Astrocyte (in vitro differentiated cells and primary cell): ENCODE data around the gene GRK5.

Experiments
- EZH2 ChIP-seq: IDR thresholded peaks from 2 replicates; pipeline ENCODE4 v1.6.1; 2012; ENCODE audit warnings: mild to moderate bottlenecking, low read length, inconsistent platforms; ENCODE audit not compliant: insufficient read depth
- TF ChIP-seq, protein P1 (sequence below): IDR thresholded peaks from 2 replicates; pipeline ENCODE4 v1.5.1; 2011; ENCODE audit warnings: low read depth, mild to moderate bottlenecking, inconsistent platforms, low read length, moderate library complexity; ENCODE audit not compliant: insufficient read depth

DNA sequence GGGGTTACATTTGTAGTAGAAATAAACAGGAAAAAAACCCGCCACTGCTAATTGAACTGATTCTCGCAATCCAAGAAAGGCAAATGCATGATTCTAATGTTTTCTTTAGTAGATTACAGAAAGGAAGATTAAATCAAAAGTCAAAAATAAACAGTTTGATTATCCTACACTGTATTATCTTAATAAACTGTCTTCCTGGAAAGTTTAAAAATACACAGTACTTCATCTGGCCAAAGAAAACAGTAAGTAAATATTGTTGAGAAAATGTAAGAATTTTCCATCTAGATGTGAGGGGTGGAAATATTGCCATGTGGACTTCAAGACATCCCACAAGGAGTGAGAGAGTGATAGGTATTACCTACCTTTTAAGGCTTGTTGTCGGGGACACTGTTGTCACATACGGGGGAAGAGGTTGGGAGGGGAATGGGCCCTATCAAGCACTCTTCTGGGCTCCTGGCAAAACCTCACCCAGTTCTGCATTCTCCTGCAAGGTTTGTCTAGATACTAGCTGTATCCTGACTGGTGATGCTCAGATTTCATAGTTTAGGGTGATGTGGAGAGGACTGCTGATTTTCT is 17.8 kb downstream of the GRK5 start:
- TF ChIP-seq, protein P1, sequence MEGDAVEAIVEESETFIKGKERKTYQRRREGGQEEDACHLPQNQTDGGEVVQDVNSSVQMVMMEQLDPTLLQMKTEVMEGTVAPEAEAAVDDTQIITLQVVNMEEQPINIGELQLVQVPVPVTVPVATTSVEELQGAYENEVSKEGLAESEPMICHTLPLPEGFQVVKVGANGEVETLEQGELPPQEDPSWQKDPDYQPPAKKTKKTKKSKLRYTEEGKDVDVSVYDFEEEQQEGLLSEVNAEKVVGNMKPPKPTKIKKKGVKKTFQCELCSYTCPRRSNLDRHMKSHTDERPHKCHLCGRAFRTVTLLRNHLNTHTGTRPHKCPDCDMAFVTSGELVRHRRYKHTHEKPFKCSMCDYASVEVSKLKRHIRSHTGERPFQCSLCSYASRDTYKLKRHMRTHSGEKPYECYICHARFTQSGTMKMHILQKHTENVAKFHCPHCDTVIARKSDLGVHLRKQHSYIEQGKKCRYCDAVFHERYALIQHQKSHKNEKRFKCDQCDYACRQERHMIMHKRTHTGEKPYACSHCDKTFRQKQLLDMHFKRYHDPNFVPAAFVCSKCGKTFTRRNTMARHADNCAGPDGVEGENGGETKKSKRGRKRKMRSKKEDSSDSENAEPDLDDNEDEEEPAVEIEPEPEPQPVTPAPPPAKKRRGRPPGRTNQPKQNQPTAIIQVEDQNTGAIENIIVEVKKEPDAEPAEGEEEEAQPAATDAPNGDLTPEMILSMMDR = no peak
- TF ChIP-seq EZH2 = no peak
